HG03558 (cell line): ENCODE results near the gene OR5M11.
"Not testable (repeated sequence)": the region's sequence is repeated elsewhere in the genome, so short reads cannot be mapped to it uniquely, and the experiment has no call there.

ENCODE experiments used
- ATAC-seq: cut with Tn5 transposase; IDR thresholded peaks from one replicate; pipeline ENCODE4 v1.9.1; 2021; ENCODE audit warnings: moderate number of reproducible peaks; ENCODE audit not compliant: unreplicated experiment; ENCODE audit errors: extremely low read depth

Gene OR5M11

DNA sequence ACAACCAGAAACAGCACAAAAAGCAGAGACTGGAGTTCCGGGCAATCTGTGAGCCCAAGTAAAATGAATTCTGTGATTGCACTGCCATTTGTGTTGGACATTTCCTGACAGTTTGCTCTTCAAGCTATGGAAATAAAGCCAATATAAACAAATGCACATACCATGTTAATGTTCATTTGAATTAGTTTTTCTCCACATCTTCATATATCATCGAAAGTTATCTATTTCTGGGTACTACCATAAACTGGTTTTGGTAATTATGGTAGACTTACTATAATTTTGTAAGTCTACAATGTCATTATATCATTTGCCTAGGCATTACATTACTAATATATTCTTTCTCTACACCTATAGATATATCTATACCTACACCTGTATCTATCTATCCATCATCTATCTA, at the start of gene OR5M11:
OR5M11 (minus strand) TSS at position 101 of the 400 bp plus-strand sequence; CDS start at position 101, 0 bp downstream.
- ATAC-seq, result no peak

DNA sequence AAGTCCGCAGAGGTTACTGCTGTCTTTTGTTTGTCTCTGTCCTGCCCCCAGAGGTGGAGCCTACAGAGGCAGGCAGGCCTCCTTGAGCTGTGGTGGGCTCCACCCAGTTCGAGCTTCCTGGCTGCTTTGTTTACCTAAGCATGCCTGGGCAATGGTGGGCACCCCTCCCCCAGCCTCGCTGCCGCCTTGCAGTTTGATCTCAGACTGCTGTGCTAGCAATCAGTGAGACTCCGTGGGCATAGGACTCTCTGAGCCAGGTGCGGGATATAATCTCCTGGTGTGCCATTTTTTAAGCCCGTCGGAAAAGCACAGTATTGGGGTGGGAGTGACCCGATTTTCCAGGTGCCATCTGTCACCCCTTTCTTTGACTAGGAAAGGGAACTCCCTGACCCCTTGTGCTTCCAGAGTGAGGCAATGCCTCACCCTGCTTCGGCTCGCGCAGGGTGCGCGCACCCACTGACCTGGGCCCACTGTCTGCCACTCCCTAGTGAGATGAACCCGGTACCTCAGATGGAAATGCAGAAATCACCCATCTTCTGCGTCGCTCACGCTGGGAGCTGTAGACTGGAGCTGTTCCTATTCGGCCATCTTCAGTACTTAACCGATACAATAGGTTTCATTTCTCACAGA, 49.1 kb upstream of the OR5M11 start:
- ATAC-seq, result not testable (repeated sequence)

DNA sequence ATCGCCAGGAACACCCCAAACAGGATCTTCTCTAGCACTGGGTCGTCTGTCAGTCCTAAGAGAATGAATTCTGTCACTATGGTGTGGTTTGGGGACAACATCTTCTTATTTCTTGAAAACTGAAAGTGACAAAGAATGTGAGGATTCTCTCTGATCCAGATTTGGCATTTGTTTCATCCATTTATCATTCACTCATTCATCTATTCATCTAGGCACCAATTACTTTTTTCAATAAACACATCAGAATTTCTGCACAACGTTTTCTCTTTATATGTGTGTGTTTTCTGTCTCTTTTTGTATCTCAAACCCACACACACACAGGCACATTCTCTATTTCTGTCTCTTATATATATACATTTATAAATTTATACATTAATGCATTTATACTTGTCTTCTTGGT, 34.6 kb upstream of the OR5M11 start, which contains the start of gene OR5M10:
OR5M10 (minus strand) TSS at position 101 of the 400 bp plus-strand sequence; CDS start at position 101, 0 bp downstream.
- no peak for ATAC-seq

DNA sequence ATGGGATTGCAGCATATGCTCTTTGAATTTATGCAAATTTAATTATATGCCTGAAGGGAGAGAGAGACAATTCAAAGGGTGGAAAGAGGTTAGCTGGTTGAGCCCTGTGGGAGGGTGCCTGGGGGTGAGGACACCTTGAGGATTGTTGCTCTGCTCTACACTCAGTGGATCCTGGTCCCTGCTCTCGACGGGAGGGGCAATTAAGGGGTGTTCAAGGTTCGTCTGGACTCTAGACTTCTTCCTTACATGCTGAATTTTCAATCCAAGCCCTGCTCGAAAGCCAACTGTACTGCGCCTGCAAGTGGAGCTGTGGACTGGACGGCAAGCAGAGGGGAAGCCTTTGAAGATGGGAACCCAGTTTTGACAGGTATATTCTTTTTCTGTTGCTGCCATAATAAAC, 15.5 kb upstream of the OR5M11 start:
- no peak for ATAC-seq

DNA sequence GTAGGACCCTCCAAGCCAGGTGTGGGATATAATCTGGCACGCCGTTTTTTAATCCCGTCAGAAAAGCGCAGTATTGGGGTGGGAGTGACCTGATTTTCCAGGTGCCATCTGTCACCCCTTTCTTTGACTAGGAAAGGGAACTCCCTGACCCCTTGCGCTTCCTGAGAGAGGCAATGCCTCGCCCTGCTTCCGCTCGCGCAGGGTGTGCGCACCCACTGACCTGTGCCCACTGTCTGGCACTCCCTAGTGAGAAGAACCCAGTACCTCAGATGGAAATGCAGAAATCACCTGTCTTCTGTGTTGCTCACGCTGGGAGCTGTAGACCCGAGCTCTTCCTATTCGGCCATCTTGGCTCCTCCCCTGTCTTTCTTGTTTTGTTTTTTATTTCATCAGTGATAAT, 11.6 kb upstream of the OR5M11 start:
- not testable (repeated sequence) for ATAC-seq

DNA sequence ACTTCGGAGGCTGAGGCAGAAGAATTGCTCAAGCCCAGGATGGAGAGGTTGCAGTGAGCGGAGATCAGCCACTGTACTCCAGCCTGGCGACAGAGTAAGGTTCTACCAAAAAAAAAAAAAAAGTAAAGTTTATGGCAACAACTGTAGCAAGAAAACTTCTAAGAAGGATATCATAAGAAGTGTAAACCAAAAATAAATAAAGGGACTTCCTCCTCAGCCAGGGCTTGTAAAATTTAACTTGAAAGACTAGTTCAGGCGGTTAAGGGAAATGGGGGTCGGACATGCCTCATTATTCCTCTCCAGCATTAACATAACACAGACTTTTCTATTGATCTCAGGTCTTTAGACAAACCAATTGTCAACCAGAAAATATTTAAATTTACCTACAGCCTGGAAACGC, 2.5 kb upstream of the OR5M11 start:
- no peak for ATAC-seq

DNA sequence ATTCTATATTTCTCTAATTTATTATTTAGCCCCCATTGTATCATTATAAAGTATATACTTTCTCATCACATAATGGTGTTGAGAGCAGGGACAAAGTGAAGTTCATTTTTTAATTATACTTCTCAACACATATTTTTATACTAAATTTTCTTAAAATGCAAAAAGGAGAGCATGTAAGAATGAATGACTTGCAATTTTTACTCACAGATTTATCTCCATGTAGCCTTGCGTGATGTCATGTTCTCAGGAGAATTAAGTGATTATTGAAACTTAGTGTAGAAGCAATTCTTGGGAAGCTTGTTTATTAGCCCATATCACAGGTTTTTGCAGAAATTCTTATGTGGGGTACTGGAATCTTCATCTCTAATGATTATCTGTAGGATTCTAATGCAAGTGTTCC, 682 bp upstream of the OR5M11 start:
- ATAC-seq, result no peak

DNA sequence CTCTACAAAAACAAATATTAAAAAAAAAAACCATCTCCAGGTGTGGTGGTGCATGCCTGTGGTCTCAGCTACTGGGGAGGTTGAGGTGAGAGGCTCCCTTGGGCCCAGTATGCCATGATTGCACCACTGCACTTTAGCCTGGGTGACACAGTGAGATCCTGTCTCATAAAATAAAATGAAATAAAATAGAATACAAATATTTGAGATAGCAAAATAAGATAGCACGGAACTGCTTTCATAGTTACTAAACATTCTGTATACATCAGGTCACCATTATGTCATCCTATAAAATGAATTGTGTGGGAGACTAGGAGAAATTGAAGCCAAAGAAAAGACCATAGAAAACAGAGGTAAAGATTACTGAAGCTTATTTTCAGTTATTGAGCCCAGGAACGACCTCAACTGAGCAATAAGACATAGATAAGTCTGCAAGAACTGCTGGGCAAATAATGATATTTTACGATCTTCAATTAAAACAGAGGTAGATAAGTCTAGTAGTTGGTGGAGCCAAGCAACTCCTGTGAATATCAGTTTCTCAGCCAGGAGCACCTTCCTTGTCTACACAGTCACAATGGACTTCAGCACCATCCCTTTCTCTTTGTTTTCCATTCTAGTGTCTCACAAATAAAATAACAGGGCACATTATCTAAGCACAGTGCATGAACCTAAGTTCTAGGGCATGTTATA, 9.9 kb downstream of the OR5M11 start:
- ATAC-seq, result no peak

DNA sequence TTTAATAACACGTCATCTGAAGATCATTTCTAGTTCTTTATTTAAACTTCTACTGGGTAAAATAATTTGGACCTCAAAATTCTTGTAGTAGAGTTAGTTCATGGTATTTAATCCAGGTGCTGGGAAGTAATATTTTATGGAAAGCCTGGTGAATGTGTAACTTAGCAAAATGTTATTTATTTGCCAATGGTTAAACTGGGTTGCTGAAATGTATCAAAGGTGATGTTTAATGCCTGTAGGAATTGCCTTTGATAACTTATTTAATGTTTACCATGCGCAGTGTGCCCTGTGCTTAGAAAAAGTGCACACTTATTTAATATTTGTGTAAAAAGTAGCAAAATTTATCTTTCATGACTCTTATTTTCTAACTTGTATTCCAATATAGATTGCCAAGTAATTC, 11.2 kb downstream of the OR5M11 start:
- no peak for ATAC-seq

DNA sequence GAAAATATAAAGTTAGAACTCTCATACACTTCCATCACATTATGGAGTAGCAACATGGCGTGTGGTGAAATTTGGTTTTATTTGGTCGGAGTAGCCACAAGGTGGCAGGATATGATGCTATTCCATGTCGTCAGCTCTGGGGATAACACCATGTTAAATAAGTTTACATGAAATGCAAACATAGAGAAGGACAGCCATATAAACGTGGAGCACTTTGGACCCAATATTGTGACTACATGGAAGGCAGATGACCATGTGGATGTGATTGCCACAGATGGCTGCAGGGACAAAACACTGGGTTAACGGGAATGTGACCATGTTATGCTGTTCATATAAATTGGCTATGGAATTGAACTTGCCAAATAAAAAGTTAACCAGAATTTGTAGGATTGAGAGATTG, 21.0 kb downstream of the OR5M11 start:
- no peak for ATAC-seq

DNA sequence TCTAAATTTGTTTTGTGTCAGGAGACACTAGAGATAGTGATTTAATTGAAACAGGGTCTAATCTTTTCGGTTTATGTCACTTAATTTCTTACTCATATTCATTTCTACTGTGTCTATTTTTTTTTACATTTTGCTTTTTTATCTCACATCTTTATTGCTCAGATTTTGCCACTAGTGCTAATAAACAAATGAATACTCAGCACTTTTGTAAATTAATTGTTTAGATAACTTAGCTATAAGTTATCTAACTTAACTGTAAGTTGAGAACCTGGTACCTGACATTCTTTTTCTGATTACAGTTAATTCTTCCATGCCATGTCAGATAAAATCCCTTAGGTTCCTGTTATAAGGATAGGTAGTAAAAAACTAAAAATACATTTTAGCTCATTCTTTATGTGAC, 29.8 kb downstream of the OR5M11 start:
- ATAC-seq, result no peak

DNA sequence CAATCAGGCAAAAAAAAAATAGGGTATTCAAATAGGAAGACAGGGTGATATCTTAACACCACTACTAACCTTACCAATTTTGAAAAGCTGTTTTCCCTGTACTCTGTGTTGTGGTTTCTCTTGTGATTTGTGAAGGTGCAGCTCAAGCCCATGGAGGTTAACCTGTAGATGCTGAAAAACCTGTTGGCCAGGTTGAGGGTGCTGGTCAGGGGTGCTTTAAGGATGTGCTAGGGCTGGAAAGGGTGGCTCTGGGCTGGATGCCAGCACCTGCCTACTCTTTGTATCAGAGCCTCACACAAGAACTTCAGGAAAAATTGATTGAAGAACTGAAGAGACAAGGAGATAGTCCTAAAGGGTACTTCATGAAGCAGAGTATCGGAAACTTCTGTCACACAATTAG, 33.6 kb downstream of the OR5M11 start:
- ATAC-seq, result no peak

DNA sequence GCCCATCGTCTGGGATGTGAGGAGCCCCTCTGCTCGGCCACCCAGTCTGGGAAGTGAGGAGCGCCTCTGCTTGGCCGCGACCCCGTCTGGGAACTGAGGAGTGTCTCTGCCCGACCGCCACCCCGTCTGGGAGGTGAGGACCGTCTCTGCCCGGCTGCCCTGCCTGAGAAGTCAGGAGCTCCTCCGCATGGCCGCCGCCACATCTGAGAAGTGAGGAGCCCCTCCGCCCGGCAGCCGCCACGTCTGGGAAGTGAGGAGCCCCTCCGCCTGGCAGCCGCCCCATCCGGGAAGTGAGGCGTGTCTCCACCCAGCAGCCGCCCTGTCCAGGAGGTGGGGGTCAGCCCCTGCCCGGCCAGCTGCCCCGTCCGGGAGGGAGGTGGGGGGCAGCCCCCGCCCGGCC, 46.0 kb downstream of the OR5M11 start:
- no peak for ATAC-seq

DNA sequence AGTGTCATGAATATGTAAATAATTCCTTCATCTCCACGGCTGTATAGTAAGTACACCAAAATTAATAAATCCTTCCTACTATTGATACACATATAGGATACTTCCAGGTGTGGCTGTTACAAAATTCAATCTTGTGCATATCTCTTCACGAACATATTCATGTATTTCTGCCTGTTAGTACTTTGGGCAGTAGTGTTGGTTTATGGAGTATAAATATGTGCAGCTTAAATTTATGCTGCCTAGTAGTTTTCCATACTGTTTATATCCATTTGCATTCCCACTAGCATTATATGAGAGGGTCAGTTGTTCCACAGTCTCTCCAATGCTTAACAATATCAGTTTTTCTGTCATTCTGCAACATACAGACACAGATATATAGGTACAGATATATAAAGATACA, 47.9 kb downstream of the OR5M11 start:
- no peak for ATAC-seq
